Subcutaneous adipose tissue (tissue), 4 donors: ENCODE data around the gene SYTL3. TPM values are rescaled to one million over a fixed set of nuclear protein-coding genes. Genes with fewer than 3 reads are reported as not detected.

Source experiments
- CTCF ChIP-seq: fragments of 450-650 bp; IDR thresholded peaks from one replicate; pipeline ENCODE4 v1.5.1; 2016; ENCODE audit warnings: low read depth, mild to moderate bottlenecking, control low read depth, antibody characterized with exemption, moderate library complexity
- total RNA-seq, 4 donors: library from RNA; depleted of rRNA; stranded (reverse); fragments of >200 nt; gene quantifications; one replicate each; pipeline ENCODE4 v1.1.0, GENCODE V29; 2016

The SYTL3 gene
- total RNA-seq, 4 donors from 2014 or later = 1.3 to 18.2 (median 6.3) TPM

- no peak for TF ChIP-seq CTCF
These were observed 107.3 kb downstream of the SYTL3 start for GRCh38 chr6:158756977-158757752.

GRCh38 chr6:158757753-158758090 lies 107.9 kb downstream of the SYTL3 start:
- no peak for TF ChIP-seq CTCF

- TF ChIP-seq CTCF = no peak
These were observed 108.6 kb downstream of the SYTL3 start for GRCh38 chr6:158758451-158758860.

- TF ChIP-seq CTCF = no peak
These were observed 109.2 kb downstream of the SYTL3 start for GRCh38 chr6:158758941-158759479.

GRCh38 chr6:158759966-158760617 lies 110.2 kb downstream of the SYTL3 start:
- TF ChIP-seq CTCF = no peak

GRCh38 chr6:158760618-158761250 lies 110.9 kb downstream of the SYTL3 start:
- TF ChIP-seq CTCF = no peak

GRCh38 chr6:158761746-158762145 lies 111.9 kb downstream of the SYTL3 start:
- no peak for TF ChIP-seq CTCF
